Measurements from ENCODE around the gene LAMB4. TPM values are rescaled to one million over a fixed set of nuclear protein-coding genes. Genes with fewer than 3 reads are reported as not detected.

The LAMB4 gene
- total RNA-seq, 2 experiments from 2014 or later, result not detected

Other genes starting within 250 kb of the LAMB4 start
- 10 to 100 TPM; 92.6 to 96.8 TPM for gene DLD, start 239.2 kb downstream of the LAMB4 start, total RNA-seq
- gene LAMB1, start 127.2 kb downstream of the LAMB4 start, total RNA-seq, result under 1 TPM in 1 of 2 experiments, not detected in 1; 0.14 TPM